CD4-positive, alpha-beta memory T cell (primary cell): Measurements from ENCODE around the gene MAP4. TPM values are rescaled to one million over a fixed set of nuclear protein-coding genes. Genes with fewer than 3 reads are reported as not detected.

Experiments
- CTCF ChIA-PET: fragments of 350-600 bp; sonication (Branson Sonifier 250); formaldehyde crosslinking; loops from one replicate; lab custom pipeline; 2021; ENCODE audit warnings: inconsistent platforms; ENCODE audit not compliant: partially characterized antibody; lab: Charles Lee
- POLR2A ChIA-PET: fragments of 350-600 bp; sonication (Branson Sonifier 250); formaldehyde crosslinking; loops from one replicate; lab custom pipeline; 2021; ENCODE audit not compliant: partially characterized antibody; lab: Charles Lee
- DNase-seq, 5 donors: peaks; one replicate each; pipeline versions ENCODE4 v3.0.0 to v3.0.0-alpha.2; 2020 to 2022; ENCODE audit warnings: mixed read lengths in 1 of 5
- H3K27ac ChIP-seq: one replicate; pipeline ENCODE4 v1.7.0; 2013; ENCODE audit warnings: low read depth, low read length
- H3K27me3 ChIP-seq: 2 replicates; pipeline ENCODE4 v1.7.0; 2013; ENCODE audit warnings: mild to moderate bottlenecking, low read length, moderate library complexity; ENCODE audit not compliant: insufficient read depth
- H3K36me3 ChIP-seq: 2 replicates; pipeline ENCODE4 v1.7.0; 2013; ENCODE audit warnings: mild to moderate bottlenecking, low read length, moderate library complexity; ENCODE audit not compliant: insufficient read depth
- H3K4me1 ChIP-seq: 2 replicates; pipeline ENCODE4 v1.7.0; 2013; ENCODE audit warnings: mild to moderate bottlenecking, low read length, moderate library complexity; ENCODE audit not compliant: insufficient read depth
- H3K4me3 ChIP-seq, 2 donors: one replicate each; pipeline ENCODE4 v1.7.0; 2013; ENCODE audit warnings: low read length in 2 of 2, mild to moderate bottlenecking in 1 of 2
- H3K9me3 ChIP-seq, 2 donors: one replicate each; pipeline ENCODE4 v1.7.0; 2013; ENCODE audit warnings: low read length in 2 of 2, control low read depth in 1 of 2; ENCODE audit not compliant: control insufficient read depth in 1 of 2
- H3K27ac Mint-ChIP-seq, 7 donors: one replicate each; pipeline ENCODE4 v1.8.0; 2020 to 2021; ENCODE audit warnings: mixed read lengths in 7 of 7, mild to moderate bottlenecking in 6 of 7, inconsistent platforms in 3 of 7, moderate library complexity in 3 of 7
- H3K27me3 Mint-ChIP-seq, 2 donors: one replicate each; pipeline ENCODE4 v1.8.0; 2020 to 2021; ENCODE audit warnings: mixed read lengths in 2 of 2
- H3K36me3 Mint-ChIP-seq, 2 donors: one replicate each; pipeline ENCODE4 v1.8.0; 2020 to 2021; ENCODE audit warnings: mixed read lengths in 2 of 2, inconsistent platforms in 1 of 2, mild to moderate bottlenecking in 1 of 2
- H3K4me1 Mint-ChIP-seq, 4 donors: one replicate each; pipeline ENCODE4 v1.8.0; 2020 to 2021; ENCODE audit warnings: mixed read lengths in 4 of 4, mild to moderate bottlenecking in 1 of 4
- H3K4me3 Mint-ChIP-seq, 8 donors: one replicate each; pipeline ENCODE4 v1.8.0; 2020 to 2021; ENCODE audit warnings: mixed read lengths in 8 of 8, mild to moderate bottlenecking in 7 of 8, moderate library complexity in 6 of 8, inconsistent platforms in 3 of 8
- H3K9me3 Mint-ChIP-seq, 8 donors: one replicate each; pipeline ENCODE4 v1.8.0; 2020 to 2021; ENCODE audit warnings: mixed read lengths in 8 of 8, mild to moderate bottlenecking in 5 of 8, inconsistent platforms in 3 of 8, moderate library complexity in 1 of 8
- intact Hi-C: fragments of 100-400 bp; cut with micrococcal nuclease; formaldehyde crosslinking; loops from one replicate; pipeline ENCODE4 v1.15.1; 2023
- polyA plus RNA-seq, 2 donors: library from polyadenylated mRNA; unstranded; fragments of 300-500 nt; fragmentation: Illumina TruSeq; gene quantifications; one replicate each; pipeline ENCODE4 v1.2.3, GENCODE V29; 2021
- total RNA-seq, 2 experiments: library from RNA; stranded (reverse); gene quantifications; one replicate each; pipeline ENCODE4 v1.2.3, GENCODE V29; 2021

MAP4 gene
- total and polyA plus RNA-seq, 4 experiments from 2014 or later = 4.4 to 72.6 (median 67.8) TPM

DNA sequence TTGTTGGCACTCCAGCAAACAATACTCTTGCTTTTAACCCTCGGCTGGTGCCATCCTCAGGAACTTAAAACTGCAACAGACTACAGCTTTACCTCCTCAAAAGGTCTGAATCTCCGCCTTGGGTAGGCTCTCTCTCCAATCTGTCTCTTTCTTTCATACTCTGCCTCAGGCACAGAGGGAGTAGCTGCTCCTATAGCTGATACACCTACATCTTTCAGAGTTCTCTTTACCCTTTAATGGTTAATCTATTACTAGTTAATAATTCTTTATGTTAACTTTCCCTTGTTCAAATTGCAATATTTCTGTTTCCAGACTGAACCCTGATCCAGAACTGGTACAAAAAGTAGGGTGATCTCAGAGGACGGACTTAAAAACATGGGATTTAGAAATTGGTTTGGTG is 66.2 kb downstream of the MAP4 start:
- no peak overlapping the region for H3K4me3 Mint-ChIP-seq
- no peak overlapping the region for H3K27ac Mint-ChIP-seq
- Histone ChIP-seq H3K27me3 (no peaks in the 10 kb centered on the region), H3K4me1 (no peaks in the 10 kb centered on the region), H3K9me3 (no peaks in the 10 kb centered on the region), H3K36me3 (no peaks in the 10 kb centered on the region), H3K4me3 (no peak overlapping the region), H3K27ac (no peak overlapping the region)
- intact Hi-C loops = no loop called here
- no peak for DNase-seq
- no peaks in the 10 kb centered on the region for H3K9me3 Mint-ChIP-seq
- H3K36me3 Mint-ChIP-seq = peaks cover 0 to 4% of the 10 kb centered on the region in 2 donors
- ChIA-PET CTCF (no interaction called here), POLR2A (no interaction called here)
- no peaks in the 10 kb centered on the region for H3K27me3 Mint-ChIP-seq
- no peaks in the 10 kb centered on the region for H3K4me1 Mint-ChIP-seq

DNA sequence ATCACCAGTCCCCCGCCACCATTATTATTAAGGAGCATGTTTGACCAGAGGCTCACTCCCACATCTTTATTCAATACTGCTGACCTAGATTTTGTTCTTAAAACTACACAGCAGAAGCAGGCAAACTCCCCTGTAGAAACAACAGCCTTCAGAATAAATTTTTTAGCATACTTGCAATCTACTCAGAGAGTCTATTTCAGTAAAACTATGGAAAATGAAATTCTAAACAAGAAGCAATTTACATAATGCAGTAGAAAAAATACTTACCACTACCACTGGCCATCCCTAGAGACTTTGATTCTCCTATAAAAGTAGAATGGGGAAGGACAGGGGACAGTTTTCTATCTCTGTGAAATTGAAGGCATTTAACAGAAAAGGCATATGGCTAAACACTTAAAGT is 76.0 kb downstream of the MAP4 start:
- DNase-seq = no peak
- Histone ChIP-seq H3K27me3 (no peaks in the 10 kb centered on the region), H3K27ac (no peak overlapping the region), H3K4me3 (no peak overlapping the region), H3K9me3 (no peaks in the 10 kb centered on the region), H3K4me1 (no peaks in the 10 kb centered on the region), H3K36me3 (no peaks in the 10 kb centered on the region)
- CTCF ChIA-PET = no interaction called here
- Mint-ChIP-seq H3K36me3 (no peaks in the 10 kb centered on the region), H3K4me3 (no peak overlapping the region), H3K27me3 (no peaks in the 10 kb centered on the region), H3K27ac (no peak overlapping the region), H3K4me1 (peaks cover 0 to 4% (median 0%) of the 10 kb centered on the region in 4 donors), H3K9me3 (no peaks in the 10 kb centered on the region)
- intact Hi-C loops = no loop called here
- POLR2A ChIA-PET = no interaction called here

DNA sequence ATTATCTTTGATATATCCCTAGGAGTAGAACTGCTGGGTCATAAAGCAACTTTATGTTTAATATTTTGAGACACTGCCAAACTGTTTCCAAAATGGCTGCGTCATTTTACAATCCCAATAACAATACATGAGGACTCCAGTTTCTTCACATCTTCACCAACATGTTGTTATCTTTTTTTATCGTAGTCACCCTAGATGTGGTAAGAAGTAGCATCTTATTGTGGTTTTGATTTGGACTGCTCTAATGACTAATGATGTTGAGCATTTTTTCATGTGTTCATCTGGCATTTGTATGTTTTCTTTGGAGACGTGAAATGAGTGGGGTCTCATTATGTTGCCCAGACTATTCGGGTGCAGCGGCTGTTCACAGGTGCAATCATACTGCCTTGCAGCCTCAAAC is 83.8 kb downstream of the MAP4 start:
- Mint-ChIP-seq H3K27ac (peak overlapping the region in 1 of 7 donors; percentile 55), H3K36me3 (peaks cover 4 to 6% of the 10 kb centered on the region in 2 donors), H3K27me3 (no peaks in the 10 kb centered on the region), H3K9me3 (no peaks in the 10 kb centered on the region), H3K4me1 (peaks cover 0 to 12% (median 4%) of the 10 kb centered on the region in 4 donors), H3K4me3 (no peak overlapping the region)
- Histone ChIP-seq H3K27ac (no peak overlapping the region), H3K27me3 (no peaks in the 10 kb centered on the region), H3K36me3 (no peaks in the 10 kb centered on the region), H3K4me1 (no peaks in the 10 kb centered on the region), H3K9me3 (no peaks in the 10 kb centered on the region), H3K4me3 (no peak overlapping the region)
- intact Hi-C loops = no loop called here
- ChIA-PET POLR2A (no interaction called here), CTCF (no interaction called here)
- DNase-seq = no peak

DNA sequence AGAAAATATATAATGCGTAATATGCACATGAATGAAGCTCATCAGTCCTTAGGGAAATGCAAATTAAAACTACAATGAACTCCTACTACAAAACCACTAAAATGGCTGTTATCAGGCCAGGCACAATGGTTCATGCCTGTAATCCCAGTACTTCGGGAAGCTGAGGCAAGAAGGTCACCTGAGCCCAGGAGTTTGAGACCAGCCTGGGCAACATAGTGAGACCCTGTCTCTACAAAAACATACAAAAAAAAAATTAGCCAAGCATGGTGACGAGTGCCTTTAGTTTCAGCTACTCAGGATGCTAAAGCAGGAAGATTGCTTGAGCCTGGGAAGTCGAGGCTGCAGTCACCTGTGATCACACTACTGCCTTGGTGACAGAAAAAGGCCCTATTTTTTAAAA is 85.2 kb downstream of the MAP4 start:
- no peak overlapping the region for H3K27ac Mint-ChIP-seq
- Histone ChIP-seq H3K36me3 (no peaks in the 10 kb centered on the region), H3K27ac (no peak overlapping the region), H3K27me3 (no peaks in the 10 kb centered on the region), H3K9me3 (no peaks in the 10 kb centered on the region), H3K4me3 (no peak overlapping the region), H3K4me1 (no peaks in the 10 kb centered on the region)
- DNase-seq = no peak
- peaks cover 8 to 14% of the 10 kb centered on the region in 2 donors for H3K36me3 Mint-ChIP-seq
- ChIA-PET POLR2A (interaction anchor here (0.6 kb wide), 1 partner anchor 499 kb away, joined by 3 read pairs; no protein-coding TSS in a partner anchor), CTCF (interaction anchor here (0.7 kb wide), 1 partner anchor 27 kb away, joined by 3 read pairs; no protein-coding TSS in a partner anchor)
- H3K4me3 Mint-ChIP-seq = no peak overlapping the region
- intact Hi-C loops = no loop called here
- no peaks in the 10 kb centered on the region for H3K9me3 Mint-ChIP-seq
- H3K4me1 Mint-ChIP-seq = peaks cover 0 to 13% (median 4%) of the 10 kb centered on the region in 4 donors
- H3K27me3 Mint-ChIP-seq = no peaks in the 10 kb centered on the region

DNA sequence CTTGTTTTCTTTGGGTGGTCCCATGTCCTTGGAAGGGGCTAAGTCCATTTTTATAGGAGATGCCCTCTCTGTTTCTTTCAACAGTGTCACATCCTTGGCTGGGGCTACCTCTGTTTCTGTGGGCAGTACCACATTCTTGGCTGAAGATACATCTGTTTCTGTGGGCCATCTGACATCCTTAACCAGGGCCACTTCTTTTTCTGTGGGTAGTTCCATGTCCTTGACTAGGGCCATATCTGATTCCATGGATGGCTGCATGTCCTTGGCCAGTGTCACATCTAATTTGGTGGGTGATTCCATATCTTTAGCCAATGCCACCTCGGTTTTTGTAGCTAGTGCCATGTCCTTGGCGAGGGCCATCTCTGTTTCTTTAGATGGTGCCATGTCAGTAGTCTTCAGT is 99.5 kb downstream of the MAP4 start:
- ChIA-PET CTCF (no interaction called here), POLR2A (no interaction called here)
- no peaks in the 10 kb centered on the region for H3K27me3 ChIP-seq
- no peak overlapping the region for H3K27ac ChIP-seq
- Mint-ChIP-seq H3K4me3 (no peak overlapping the region), H3K9me3 (no peaks in the 10 kb centered on the region), H3K27me3 (no peaks in the 10 kb centered on the region), H3K36me3 (peaks cover 52 to 57% of the 10 kb centered on the region in 2 donors), H3K4me1 (peaks cover 0 to 2% (median 0%) of the 10 kb centered on the region in 4 donors), H3K27ac (no peak overlapping the region)
- no peak for DNase-seq
- no peaks in the 10 kb centered on the region for H3K4me1 ChIP-seq
- H3K9me3 ChIP-seq = no peaks in the 10 kb centered on the region
- H3K4me3 ChIP-seq = no peak overlapping the region
- intact Hi-C loops = no loop called here
- H3K36me3 ChIP-seq = peaks cover 43% of the 10 kb centered on the region

DNA sequence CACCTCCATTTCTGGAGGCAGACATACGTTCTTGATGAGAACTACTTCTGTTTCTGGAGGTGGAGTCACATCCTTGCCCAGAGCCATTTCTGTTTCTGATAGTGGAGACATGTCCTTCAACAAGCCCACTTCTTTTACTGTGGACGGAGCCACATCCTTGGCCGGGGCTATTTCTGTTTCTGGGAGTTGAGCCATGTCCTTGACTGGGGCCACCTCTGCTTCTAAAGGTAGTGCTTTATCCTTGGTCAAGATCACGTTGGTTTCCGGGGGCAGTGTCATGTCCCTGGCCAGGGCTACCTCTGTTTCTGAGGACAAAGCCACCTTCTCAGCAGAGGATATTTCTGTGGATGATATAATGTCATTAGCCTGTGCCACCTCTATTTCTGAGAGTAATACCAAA is 100.0 kb downstream of the MAP4 start:
- peaks cover 0 to 2% (median 0%) of the 10 kb centered on the region in 4 donors for H3K4me1 Mint-ChIP-seq
- no peak overlapping the region for H3K27ac Mint-ChIP-seq
- peaks cover 38% of the 10 kb centered on the region for H3K36me3 ChIP-seq
- H3K36me3 Mint-ChIP-seq = peaks cover 54 to 57% of the 10 kb centered on the region in 2 donors
- ChIA-PET CTCF (no interaction called here), POLR2A (no interaction called here)
- intact Hi-C loops = no loop called here
- H3K4me3 Mint-ChIP-seq = no peak overlapping the region
- no peaks in the 10 kb centered on the region for H3K9me3 ChIP-seq
- H3K27me3 Mint-ChIP-seq = no peaks in the 10 kb centered on the region
- DNase-seq = no peak
- no peaks in the 10 kb centered on the region for H3K4me1 ChIP-seq
- no peaks in the 10 kb centered on the region for H3K9me3 Mint-ChIP-seq
- no peak overlapping the region for H3K27ac ChIP-seq
- H3K27me3 ChIP-seq = no peaks in the 10 kb centered on the region
- H3K4me3 ChIP-seq = no peak overlapping the region

DNA sequence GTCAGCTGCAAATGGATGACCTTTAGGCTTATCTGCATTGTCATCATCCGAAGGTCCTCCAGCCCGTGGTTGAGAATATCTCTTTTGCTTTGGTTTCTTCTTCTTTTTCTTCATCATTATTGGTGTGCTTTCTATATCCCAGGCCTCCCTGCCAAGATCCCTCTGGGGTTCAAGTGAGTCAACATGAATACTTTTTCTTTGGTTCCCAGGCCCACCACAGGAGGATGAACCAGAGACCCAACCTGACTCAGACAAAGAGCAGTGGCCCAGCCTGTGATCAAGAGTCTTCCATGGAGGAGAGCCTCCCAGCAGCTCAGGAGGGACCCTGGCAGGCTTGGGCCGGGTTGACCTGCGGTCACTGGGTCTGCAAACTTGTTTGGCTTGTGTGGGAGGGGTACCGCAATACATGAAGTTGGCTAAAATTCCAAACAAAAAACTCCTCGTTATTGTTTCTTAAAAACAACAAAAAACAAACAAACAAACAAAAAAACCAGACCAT is 104.2 kb downstream of the MAP4 start:
- Mint-ChIP-seq H3K27me3 (no peaks in the 10 kb centered on the region), H3K4me3 (no peak overlapping the region), H3K27ac (peak overlapping the region in 2 of 7 donors; percentile 5 to 62), H3K36me3 (peaks cover 78 to 83% of the 10 kb centered on the region in 2 donors), H3K4me1 (peaks cover 0 to 2% (median 0%) of the 10 kb centered on the region in 4 donors), H3K9me3 (no peaks in the 10 kb centered on the region)
- no peaks in the 10 kb centered on the region for H3K27me3 ChIP-seq
- CTCF ChIA-PET = no interaction called here
- H3K27ac ChIP-seq = no peak overlapping the region
- POLR2A ChIA-PET = no interaction called here
- peaks cover 23% of the 10 kb centered on the region for H3K36me3 ChIP-seq
- DNase-seq = no peak
- no peaks in the 10 kb centered on the region for H3K4me1 ChIP-seq
- H3K9me3 ChIP-seq = no peaks in the 10 kb centered on the region
- H3K4me3 ChIP-seq = no peak overlapping the region
- intact Hi-C loops = no loop called here
